Stimulated activated CD4-positive, alpha-beta T cell treated with anti-CD3 and anti-CD28 coated beads, TNF-alpha, amount 100 ng/mL, for 24 hours (primary cell): Measurements from ENCODE around the gene RIMBP2.

Experiments
- DNase-seq, 3 experiments: peaks; one replicate each; pipeline ENCODE4 v3.0.0-alpha.2; 2020; ENCODE audit warnings: low read depth in 3 of 3

Gene RIMBP2

GRCh38 chr12:130569521-130569920 lies 146.6 kb downstream of the RIMBP2 start:
- no peak for DNase-seq

GRCh38 chr12:130568501-130568900 lies 147.6 kb downstream of the RIMBP2 start:
- DNase-seq: no peak

DNA sequence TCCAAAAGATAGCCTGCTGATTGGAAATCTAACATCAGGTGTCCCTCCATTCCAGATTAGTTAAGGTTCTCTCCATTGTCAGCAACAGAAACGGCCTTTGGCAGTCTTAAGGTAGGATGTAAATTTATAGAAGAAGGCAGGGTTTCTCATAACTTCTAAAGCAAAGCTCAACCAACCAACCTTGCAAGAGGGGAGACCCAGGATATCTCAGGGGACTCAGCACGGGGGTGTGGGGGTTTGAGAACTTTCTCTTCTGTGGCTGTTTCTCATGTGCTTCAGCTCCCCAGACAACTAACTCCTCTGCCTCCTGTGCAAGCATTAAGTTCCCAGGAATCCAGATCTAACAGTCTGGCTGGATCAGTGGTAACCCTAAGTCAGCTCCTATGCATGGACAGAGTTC lies 148.1 kb downstream of the RIMBP2 start:
- no peak for DNase-seq

GRCh38 chr12:130566446-130567155 lies 149.5 kb downstream of the RIMBP2 start:
- no peak for DNase-seq

DNA sequence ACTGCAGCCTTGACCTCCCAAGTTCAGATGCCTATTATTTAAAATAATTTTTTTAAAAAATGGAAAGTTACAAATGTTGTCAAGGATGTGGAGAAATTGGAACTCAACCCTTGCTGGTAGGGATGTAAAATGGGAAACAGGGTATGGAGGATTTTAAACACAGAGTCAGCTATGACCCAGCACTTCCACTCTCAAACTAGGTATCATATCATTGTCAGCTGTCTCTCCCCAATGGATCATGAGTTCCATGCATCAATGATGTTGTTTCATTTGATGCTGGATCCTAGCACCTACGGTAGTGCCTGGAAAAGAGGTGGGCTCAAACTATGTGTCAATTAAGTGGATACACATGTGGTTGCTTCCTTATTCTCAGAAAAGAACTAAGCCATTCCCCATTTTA lies 150.9 kb downstream of the RIMBP2 start:
- DNase-seq: no peak

- no peak for DNase-seq
Observed at GRCh38 chr12:130563323-130563722, 152.8 kb downstream of the RIMBP2 start.

DNA sequence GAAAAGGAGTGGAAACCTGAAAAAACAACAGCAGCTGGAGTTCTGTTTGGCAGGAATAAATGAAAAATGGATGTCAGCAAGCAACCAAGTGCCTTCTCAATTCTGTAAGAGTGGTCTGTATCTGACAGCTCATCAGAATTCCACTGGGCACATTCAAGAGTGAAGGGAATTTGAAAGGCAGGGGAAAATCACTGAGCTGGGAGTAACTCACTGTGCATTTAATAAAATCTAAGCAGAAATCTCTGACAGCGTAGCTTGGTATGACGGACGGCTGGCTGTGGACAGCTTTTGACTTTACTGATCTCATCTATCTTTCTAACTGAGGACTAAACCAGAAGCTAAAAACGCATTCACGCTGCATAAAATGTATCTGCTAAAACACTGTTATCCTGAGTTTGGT lies 153.4 kb downstream of the RIMBP2 start:
- no peak for DNase-seq

DNA sequence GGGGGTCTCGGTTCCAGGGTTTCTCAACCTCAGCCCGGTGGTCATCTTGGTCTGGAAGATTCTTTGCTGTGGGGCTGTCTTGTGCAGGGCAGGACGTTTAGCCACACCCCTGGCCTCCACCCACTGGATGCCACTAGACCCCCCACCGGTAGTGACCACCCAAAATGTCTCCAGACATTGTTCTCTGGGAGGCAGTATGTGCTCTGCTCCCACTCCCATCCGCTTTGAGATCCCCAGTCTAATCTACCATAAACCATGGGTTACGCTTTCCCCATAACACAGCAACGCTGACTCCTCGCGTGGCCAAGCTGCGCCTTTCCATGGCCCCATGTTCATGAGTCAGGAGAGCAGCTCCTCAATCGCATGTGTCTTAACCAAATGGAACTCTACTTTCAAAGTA lies 155.8 kb downstream of the RIMBP2 start:
- no peak for DNase-seq

DNA sequence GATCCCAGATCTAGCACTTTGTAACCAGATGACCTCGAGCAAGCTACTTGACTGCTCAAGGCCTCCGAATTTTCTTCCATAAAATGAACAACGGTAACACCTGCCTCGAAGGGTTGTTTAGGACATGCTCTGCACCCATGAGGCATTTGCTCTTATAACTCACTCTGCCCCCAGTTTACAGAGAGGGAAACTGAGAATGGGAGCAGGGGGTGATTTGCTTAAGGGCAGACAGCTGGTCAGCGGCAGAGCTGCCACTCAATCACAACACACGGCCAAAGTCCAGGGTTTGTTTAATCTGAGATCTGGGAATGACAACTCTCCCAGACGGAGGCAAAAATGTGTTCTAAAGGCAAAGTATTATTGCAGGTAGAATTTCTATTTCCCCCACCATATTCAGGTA lies 156.3 kb downstream of the RIMBP2 start:
- no peak for DNase-seq

DNA sequence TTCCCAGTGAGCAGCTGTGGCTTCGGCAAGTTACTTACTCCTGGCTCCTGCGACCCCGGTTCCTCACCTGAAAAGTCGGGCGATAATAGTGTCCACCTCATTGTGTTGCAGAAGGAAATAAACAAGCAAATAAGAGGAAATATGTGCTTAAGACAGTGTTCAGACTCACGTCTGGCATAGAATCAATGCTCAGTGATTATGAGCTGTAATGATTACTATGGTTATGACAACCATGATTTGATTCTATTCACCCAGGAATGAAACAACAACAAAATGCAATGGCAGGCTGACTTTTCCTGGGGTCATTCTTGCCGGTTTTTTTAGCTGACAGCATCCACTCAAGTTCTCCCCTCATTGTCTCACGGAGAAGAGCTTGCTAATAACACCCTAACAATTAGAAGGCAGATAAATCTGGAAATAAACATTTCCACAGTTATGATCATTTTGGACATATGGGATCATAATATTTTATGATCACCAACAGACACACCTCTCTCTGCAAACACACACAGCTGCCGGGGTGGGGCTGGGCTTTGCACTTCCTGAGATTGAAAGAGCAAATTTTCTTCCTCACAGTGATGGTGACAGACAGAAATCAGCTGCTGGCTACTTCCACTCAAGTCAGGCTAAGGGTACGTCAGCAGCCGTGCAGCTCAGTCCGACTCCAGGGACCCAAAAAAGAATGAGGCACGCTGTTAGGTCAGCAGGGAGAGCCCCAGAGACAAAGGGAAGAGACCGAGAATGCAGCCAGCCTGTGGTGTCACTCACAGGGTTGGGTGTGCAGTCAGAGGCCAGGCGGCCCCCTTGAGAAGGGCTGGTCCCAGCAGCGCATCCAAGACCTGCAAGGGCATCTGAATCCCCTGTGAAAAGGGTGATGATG lies 158.0 kb downstream of the RIMBP2 start:
- DNase-seq: no peak

- DNase-seq: no peak
Observed at GRCh38 chr12:130557201-130557600, 158.9 kb downstream of the RIMBP2 start.

- DNase-seq: no peak
Observed at GRCh38 chr12:130556486-130557055, 159.5 kb downstream of the RIMBP2 start.

DNA sequence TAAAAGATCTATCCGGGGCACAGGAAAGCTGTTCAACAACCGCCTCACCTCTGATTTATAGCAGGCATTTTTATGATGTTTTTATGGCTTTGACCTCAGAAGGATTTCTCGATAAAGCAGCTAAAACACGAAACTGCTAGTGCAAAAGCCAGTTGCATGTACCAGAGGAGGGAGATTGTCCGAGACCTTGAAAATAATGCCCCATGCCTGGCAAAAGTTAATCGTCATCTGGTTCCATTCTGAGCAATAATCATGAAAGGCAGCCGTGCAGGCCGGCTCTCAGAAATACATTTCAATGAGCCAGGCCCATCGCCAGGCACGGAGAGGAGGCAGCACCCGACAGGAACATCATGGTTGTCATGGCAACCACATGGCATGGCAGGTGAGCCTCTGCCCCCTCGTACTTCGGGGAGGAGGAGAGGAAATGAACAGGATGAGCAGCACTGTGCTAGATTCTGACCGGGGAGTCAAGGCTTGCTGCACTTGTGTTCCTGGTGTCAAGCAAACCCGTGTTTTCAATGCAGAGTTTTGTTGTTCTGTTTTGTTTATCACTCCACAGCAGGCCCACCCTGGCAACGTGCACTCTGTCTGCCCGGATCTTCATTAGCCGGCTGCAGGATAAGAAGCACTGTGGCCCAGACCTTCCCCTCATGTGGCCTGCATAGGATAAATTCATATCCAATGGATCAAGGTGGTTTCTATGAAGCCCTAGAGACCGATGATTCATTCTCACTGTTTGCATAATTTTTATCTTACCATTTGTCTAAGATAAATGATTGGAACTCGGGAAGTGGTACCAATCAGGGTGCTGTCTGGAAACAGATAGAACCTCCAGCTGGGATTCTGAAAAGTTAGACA lies 160.2 kb downstream of the RIMBP2 start:
- DNase-seq: no peak

- DNase-seq: no peak
Observed at GRCh38 chr12:130555221-130555620, 160.9 kb downstream of the RIMBP2 start.

- no peak for DNase-seq
Observed at GRCh38 chr12:130552483-130552996, 163.6 kb downstream of the RIMBP2 start.

DNA sequence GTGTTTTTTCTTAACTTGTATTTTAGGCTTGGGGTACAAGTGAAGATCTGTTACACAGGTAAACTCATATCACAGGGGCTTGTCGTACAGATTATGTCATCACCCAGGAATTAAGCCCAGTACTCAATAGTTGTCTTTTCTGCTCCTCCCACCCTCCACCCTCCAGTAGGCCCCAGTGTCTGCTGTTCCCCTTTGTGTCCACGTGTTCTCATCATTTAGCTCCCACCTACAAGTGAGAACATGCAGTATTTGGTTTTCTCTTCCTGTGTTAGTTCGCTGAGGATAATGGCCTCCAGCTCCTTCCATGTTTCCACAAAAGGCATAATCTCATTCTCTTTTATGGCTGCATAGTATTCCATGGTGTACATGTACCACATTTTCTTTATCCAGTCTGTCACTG lies 166.7 kb downstream of the RIMBP2 start:
- no peak for DNase-seq

DNA sequence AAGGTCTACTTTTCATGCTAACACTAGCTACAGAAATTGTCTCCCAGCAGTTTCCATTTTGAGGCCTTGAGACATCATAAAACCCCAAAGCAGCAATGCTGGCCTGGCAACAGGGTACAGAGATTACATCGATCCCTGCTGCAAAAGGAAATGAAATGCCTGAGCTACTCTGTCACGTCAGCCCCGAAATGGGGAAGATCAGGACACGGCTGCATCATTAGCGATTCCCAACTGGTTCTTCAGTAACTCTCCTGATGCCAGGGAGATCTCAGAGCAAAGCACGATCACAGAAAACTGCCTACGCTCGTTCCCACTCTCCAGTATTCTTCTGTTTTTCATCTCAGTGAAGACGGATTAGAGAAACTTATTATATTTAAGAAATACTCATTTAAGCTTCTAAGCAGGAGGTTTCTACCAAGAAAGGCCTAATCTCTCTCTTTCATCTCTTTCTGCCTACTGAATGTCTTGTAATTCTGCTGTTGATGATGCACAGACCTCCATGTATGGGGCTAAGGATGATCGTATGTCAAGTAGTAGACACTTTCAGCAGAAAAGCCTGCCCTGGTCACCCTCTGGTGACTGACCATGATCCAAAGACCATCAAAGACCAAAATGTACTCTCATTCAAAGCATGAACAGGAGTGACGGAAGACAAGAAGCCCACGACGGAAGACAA lies 168.5 kb downstream of the RIMBP2 start:
- no peak for DNase-seq

DNA sequence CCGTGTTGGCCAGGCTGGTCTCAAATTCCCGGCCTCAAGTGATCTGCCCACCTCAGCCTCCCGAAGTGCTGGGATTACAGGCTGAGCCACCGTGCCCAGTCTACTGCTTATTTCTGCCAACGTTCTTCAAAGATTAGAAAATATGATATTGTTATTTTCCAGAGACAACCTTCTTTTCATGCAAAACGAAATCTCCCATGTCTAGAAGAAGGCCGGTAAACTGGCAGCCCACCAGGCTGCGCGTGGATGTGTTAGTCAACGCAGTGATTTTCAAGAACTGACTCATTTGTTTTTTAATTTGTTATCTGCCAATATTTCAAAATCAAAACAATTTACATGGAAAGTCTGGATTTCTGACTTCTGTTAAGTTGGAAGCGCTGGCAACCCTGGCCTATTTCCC lies 169.6 kb downstream of the RIMBP2 start:
- no peak for DNase-seq

DNA sequence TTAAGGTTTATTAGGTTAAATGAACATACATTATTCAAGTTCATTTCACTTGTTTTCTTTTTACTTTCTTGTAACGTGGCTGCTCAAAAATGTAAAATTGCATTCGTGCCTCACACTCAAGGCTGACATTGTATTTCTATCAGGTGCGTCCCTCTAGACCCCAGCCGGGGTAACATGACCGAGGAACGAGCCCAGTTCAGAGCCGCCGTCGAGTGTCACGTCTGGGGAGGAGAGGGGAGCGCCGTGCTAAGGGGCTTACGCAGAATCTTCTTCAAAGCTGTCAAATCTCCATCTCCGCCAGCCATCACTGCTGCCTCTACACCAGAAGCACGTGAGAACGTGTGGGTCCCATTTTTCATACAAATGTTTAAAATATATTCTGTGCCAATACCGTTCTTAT lies 170.6 kb downstream of the RIMBP2 start:
- DNase-seq: no peak

GRCh38 chr12:130540376-130540775 lies 175.7 kb downstream of the RIMBP2 start:
- DNase-seq: no peak
